ENCODE results near the gene ADARB1. TPM values are rescaled to one million over a fixed set of nuclear protein-coding genes. Genes with fewer than 3 reads are reported as not detected.

Gene ADARB1
- total and polyA plus RNA-seq, 9 of the 15 experiments (the other 6 are each of a cell fraction or from before 2014, with no cell fraction given) = 6.7 to 16.0 (median 8.3) TPM

GRCh38 chr21:45244799-45245340 lies 170.5 kb downstream of the ADARB1 start:
- no peaks in the 10 kb centered on the region for H3K79me2 ChIP-seq (ENCODE audit: control insufficient read depth, insufficient read depth, low read length)
- CTCF ChIA-PET (ENCODE audit: low intra/inter-chr PET ratio) = interaction anchor here (0.6 kb wide), 1 partner anchor 1534 kb away, joined by 3 read pairs; no protein-coding TSS in a partner anchor
- no peak overlapping the region for H2AFZ ChIP-seq (ENCODE audit: low read depth, low read length)
- H3K9me1 ChIP-seq (ENCODE audit: control insufficient read depth, insufficient read depth, low read length) = no peaks in the 10 kb centered on the region
- in situ Hi-C loops (cut with MboI) = no loop called here
- DNase-seq (ENCODE audit: extremely low read depth in 1 of 4, low spot score in 3 of 4) = no peak
- BruUV-seq (replicated peaks) = no TSS peak
- no peak for ATAC-seq
- WGBS (ENCODE audit: insufficient coverage, low coverage, missing lambda C conversion rate) = 2% methylated on average over 8 of the region's 8 CpGs
- no peaks in the 10 kb centered on the region for H4K20me1 ChIP-seq (replicated peaks; ENCODE audit: control insufficient read depth, insufficient read depth, low read length)
- H3K9me3 ChIP-seq (replicated peaks; ENCODE audit: control insufficient read depth, insufficient read depth, low read depth, low read length) = 0 out of 2 replicates have a peak, but pooled peaks cover 2% of the 10 kb centered on the region
- no peaks in the 10 kb centered on the region for H3K36me3 ChIP-seq (ENCODE audit: control insufficient read depth, insufficient read depth, low read length)
- FAIRE-seq = no peak
- intact Hi-C loops (cut with micrococcal nuclease) = no loop called here
- H3K4me3 ChIP-seq = no peak overlapping the region
- H3K4me1 ChIP-seq (replicated peaks in 1 of 2; ENCODE audit: control insufficient read depth in 2 of 2, insufficient read depth in 2 of 2, low read length in 2 of 2) = peaks cover 0 to 4% of the 10 kb centered on the region in 2 experiments; a peak in 1 of 5 replicates
- H3K27me3 ChIP-seq (ENCODE audit: control insufficient read depth in 2 of 2, insufficient read depth in 2 of 2, low read length in 2 of 2) = peaks cover 10 to 35% of the 10 kb centered on the region in 2 experiments
- H3K9ac ChIP-seq (ENCODE audit: insufficient read depth in 1 of 2, low read depth in 2 of 2, low read length in 2 of 2) = no peak overlapping the region
- H3K27ac ChIP-seq (ENCODE audit: extremely low read depth, low read depth, low read length) = no peak overlapping the region
- POLR2A ChIA-PET = interaction anchor here (0.7 kb wide), 1 partner anchor 21 kb away, joined by 4 read pairs; no protein-coding TSS in a partner anchor
- H3K4me2 ChIP-seq (ENCODE audit: insufficient read depth, low read length) = no peak overlapping the region
- TF ChIP-seq BACH1 (tag; IDR thresholded peaks at IDR 0.05) = no peak
- TF ChIP-seq THRA (IDR thresholded peaks at IDR 0.05) = no peak
- TF ChIP-seq ZNF699 (CRISPR knock-in tag; IDR thresholded peaks at IDR 0.05; ENCODE audit: insufficient replicate concordance) = no peak
- TF ChIP-seq ZNF318 (IDR thresholded peaks at IDR 0.05; ENCODE audit: borderline replicate concordance in 1 of 2, low read depth in 1 of 2) = no peak
- no peak for TF ChIP-seq FUS (optimal IDR thresholded peaks at IDR 0.05; ENCODE audit: low read depth, low read length)
- TF ChIP-seq SMAD2 (IDR thresholded peaks at IDR 0.05; ENCODE audit: low read depth, low read length) = no peak
- TF ChIP-seq ATF1 (CRISPR knock-in tag; IDR thresholded peaks at IDR 0.05) = no peak
- TF ChIP-seq ATF1 (tag; IDR thresholded peaks at IDR 0.05) = no peak
- TF ChIP-seq CBFA2T2 (conservative IDR thresholded peaks at IDR 0.05) = no peak
- TF ChIP-seq MAFG (tag; conservative IDR thresholded peaks at IDR 0.05) = no peak
- TF ChIP-seq PATZ1 (CRISPR knock-in tag; IDR thresholded peaks at IDR 0.05; ENCODE audit: borderline replicate concordance) = no peak

Data from K562 (cell line).